Pancreas (tissue), 10 donors: ENCODE data around the gene IL1RAPL2. TPM values are rescaled to one million over a fixed set of nuclear protein-coding genes. Genes with fewer than 3 reads are reported as not detected.

ENCODE experiments used
- ATAC-seq, 4 donors: fragments of 200-7000 bp; cut with Tn5 transposase; one replicate each; pipeline versions ENCODE4 v1.8.0 to v1.9.1; 2020; ENCODE audit warnings: mild to moderate bottlenecking in 4 of 4, moderate library complexity in 4 of 4
- DNase-seq, 6 donors: peaks; one replicate each; pipeline ENCODE4 v3.0.0-alpha.2; 2020
- FAIRE-seq: peaks from 2 replicates; lab custom pipeline; 2012; peaks lifted over from hg19 to GRCh38; lab: Jason Lieb, UNC
- H3K27ac ChIP-seq, 4 donors: fragments of 200-600 bp; sonication (generic); 1 replicate in 3 of 4; 2 replicates in 1 of 4; pipeline versions ENCODE4 v1.5.0 to v1.8.0; 2020
- H3K27me3 ChIP-seq, 4 donors: fragments of 200-600 bp; one replicate each; pipeline ENCODE4 v1.8.0; 2021
- H3K36me3 ChIP-seq, 3 donors: fragments of 200-600 bp; sonication (generic) in 1 of 3; one replicate each; pipeline versions ENCODE4 v1.5.0 to v1.8.0; 2020 to 2021
- H3K4me1 ChIP-seq, 3 donors: fragments of 200-600 bp; one replicate each; pipeline ENCODE4 v1.8.0; 2021
- H3K4me3 ChIP-seq, 4 donors: fragments of 200-600 bp; sonication (generic) in 2 of 4; one replicate each; pipeline versions ENCODE4 v1.5.0 to v1.8.0; 2020 to 2021
- H3K9me3 ChIP-seq, 4 donors: fragments of 200-600 bp; one replicate each; pipeline ENCODE4 v1.8.0; 2021
- WGBS, 2 donors: extraction: QIAGEN DNeasy Blood & Tissue Kit; methylation state at CpG; one replicate each; pipeline ENCODE4 v1.1.7; 2013; 5-methylcytosine and 5-hydroxymethylcytosine counted together
- intact Hi-C, 3 donors: fragments of 100-400 bp; cut with DNase I; formaldehyde crosslinking; loops; one replicate each; pipeline versions ENCODE4 v1.11.1 to v1.14.2; 2022
- polyA plus RNA-seq, 2 donors: library from polyadenylated mRNA; stranded (reverse); fragments of 200-250 nt; gene quantifications; one replicate each; pipeline ENCODE4 v1.2.3, GENCODE V29; 2013
- total RNA-seq, 6 donors: library from RNA; stranded (reverse); fragmentation: NEBNext Ultra II Directional in 4 of 6; extraction: Animal tissue kit (Norgen Biotek cat#: 25700) in 4 of 6; gene quantifications; one replicate each; pipeline versions ENCODE4 v1.2.1 to v1.2.4, GENCODE V29; 2021 to 2023
- TF ChIP-seq, protein P1 (sequence below), 4 donors: fragments of 200-600 bp; sonication (generic) in 3 of 4; IDR thresholded peaks; one replicate each; pipeline versions ENCODE4 v1.5.0 to v1.8.0; 2021; ENCODE audit warnings: antibody characterized with exemption in 4 of 4
- donor health status: healthy with polysubstance abuse.
- donor health status: DM: no; HTN: no; CAD: no; lungs with moderate emphysema.
- donor health status: DM: no; HTN: no; CAD: no.
- donor health status: control.
- donor health status: control.
- donor health status: Bipolar disorder and iron deficiency.
- donor health status: DM: yes; HTN: yes; CAD: no.
- donor health status: DM: no; HTN: no; CAD: no.
- donor health status: DM: no; HTN: no; CAD: no.
- donor health status: DM: yes; HTN: yes; CAD: no.

IL1RAPL2 gene
- total and polyA plus RNA-seq, 8 donors: 0.09 TPM; not detected in 7

DNA sequence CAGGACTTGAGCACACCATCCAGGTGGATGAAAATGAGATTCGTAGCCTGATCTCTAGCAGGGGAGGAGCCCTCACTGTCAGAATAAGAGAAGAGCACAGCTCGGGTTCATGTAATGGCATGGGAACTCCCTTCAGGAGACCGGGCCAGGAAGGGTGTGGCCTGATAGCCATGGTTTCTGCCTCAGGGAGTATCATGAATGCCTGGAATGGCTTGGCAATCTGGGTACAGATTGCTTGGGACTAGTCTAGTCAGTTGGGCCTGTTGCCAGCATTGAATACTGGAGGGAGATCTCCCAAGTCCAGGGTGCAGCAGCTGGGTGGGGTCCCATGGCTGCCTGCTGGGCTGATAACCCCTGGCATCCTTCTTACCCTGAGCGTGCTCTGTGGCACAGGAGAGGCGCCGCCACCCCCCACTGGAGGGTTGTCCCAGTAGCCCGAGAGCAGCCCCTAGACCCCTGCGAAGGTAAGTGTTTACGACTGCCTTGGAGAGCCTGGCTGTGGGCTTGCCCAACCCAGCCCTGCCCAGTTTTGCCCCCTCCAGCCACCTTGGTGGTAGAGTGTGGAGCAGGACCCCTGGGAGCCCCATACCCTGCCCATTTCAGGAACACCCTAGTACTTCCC, 355.7 kb downstream of the IL1RAPL2 start:
- Histone ChIP-seq H3K27me3 (peaks cover 0 to 28% (median 0%) of the 10 kb centered on the region in 4 donors), H3K27ac (no peak overlapping the region), H3K4me1 (no peaks in the 10 kb centered on the region), H3K4me3 (no peak overlapping the region), H3K36me3 (no peaks in the 10 kb centered on the region), H3K9me3 (no peaks in the 10 kb centered on the region)
- DNase-seq: peak in 4 of 6 donors; percentile 8 to 71 (median 19)
- TF ChIP-seq, protein P1, sequence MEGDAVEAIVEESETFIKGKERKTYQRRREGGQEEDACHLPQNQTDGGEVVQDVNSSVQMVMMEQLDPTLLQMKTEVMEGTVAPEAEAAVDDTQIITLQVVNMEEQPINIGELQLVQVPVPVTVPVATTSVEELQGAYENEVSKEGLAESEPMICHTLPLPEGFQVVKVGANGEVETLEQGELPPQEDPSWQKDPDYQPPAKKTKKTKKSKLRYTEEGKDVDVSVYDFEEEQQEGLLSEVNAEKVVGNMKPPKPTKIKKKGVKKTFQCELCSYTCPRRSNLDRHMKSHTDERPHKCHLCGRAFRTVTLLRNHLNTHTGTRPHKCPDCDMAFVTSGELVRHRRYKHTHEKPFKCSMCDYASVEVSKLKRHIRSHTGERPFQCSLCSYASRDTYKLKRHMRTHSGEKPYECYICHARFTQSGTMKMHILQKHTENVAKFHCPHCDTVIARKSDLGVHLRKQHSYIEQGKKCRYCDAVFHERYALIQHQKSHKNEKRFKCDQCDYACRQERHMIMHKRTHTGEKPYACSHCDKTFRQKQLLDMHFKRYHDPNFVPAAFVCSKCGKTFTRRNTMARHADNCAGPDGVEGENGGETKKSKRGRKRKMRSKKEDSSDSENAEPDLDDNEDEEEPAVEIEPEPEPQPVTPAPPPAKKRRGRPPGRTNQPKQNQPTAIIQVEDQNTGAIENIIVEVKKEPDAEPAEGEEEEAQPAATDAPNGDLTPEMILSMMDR (IDR thresholded peaks at IDR 0.05): no peak
- WGBS, 2 donors: 78 to 80% methylated on average over 9 of the region's 9 CpGs
- FAIRE-seq: no peak
- ATAC-seq: peak in 2 of 4 donors; percentile 16 to 27
- intact Hi-C loops: no loop called here

DNA sequence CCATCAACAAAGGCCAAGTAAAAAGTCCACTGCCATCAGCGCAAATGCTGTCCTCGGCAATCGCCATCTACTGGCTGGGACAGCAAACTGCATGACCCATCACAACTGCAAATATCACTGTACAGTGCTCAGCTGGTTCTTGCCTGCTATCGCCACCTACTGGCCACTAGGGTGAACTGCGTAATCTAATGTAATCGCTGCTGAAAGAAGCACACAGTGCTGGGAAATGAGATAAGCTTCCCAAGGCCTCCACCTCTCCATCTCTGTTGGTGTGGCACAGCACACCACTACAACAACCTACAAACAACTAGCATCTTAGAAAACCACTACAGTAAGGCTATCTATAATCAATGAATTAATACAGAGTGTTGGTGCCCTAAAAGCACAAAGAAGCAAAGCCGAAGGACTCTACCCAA, 356.2 kb downstream of the IL1RAPL2 start:
- no peaks in the 10 kb centered on the region for H3K4me1 ChIP-seq
- no peaks in the 10 kb centered on the region for H3K36me3 ChIP-seq
- FAIRE-seq: peak; percentile 95
- peaks cover 0 to 28% (median 0%) of the 10 kb centered on the region in 4 donors for H3K27me3 ChIP-seq
- peak; percentile 49 to 85 (median 78) for DNase-seq
- WGBS, 2 donors: 16 to 19% methylated on average over 7 of the region's 7 CpGs
- peak; percentile 91 to 100 (median 98) for ATAC-seq
- intact Hi-C loops: no loop called here
- H3K9me3 ChIP-seq: no peaks in the 10 kb centered on the region
- TF ChIP-seq, protein P1 (IDR thresholded peaks at IDR 0.05): peak; percentile 98 to 99 (median 99)
- H3K4me3 ChIP-seq: no peak overlapping the region
- H3K27ac ChIP-seq: no peak overlapping the region

DNA sequence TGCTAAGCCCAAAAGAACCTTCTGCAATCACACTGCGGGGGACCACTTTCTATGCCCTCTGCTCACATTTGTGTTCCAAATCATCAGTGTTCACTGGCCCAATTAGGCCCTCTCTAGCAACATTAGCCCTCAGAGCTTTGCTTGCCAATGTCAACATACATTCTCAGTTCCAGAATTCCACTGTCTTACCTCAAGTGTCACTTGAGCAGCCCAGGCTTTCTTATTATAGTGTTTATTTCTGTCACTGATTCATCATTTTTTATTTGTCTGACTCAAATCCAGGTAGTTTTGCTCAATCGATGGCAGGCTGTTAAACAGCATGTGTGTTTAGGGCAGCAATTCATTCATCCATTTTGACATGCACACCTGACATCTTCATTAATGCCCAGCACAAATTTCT, 363.3 kb downstream of the IL1RAPL2 start:
- Histone ChIP-seq H3K4me3 (no peak overlapping the region), H3K9me3 (no peaks in the 10 kb centered on the region), H3K4me1 (no peaks in the 10 kb centered on the region), H3K36me3 (no peaks in the 10 kb centered on the region), H3K27me3 (peaks cover 0 to 28% (median 0%) of the 10 kb centered on the region in 4 donors), H3K27ac (no peak overlapping the region)
- WGBS, 2 donors: 43 to 59% methylated on average over 2 of the region's 2 CpGs
- TF ChIP-seq, protein P1 (IDR thresholded peaks at IDR 0.05): no peak
- FAIRE-seq (no peak), ATAC-seq (no peak), DNase-seq (no peak)
- intact Hi-C loops: no loop called here

DNA sequence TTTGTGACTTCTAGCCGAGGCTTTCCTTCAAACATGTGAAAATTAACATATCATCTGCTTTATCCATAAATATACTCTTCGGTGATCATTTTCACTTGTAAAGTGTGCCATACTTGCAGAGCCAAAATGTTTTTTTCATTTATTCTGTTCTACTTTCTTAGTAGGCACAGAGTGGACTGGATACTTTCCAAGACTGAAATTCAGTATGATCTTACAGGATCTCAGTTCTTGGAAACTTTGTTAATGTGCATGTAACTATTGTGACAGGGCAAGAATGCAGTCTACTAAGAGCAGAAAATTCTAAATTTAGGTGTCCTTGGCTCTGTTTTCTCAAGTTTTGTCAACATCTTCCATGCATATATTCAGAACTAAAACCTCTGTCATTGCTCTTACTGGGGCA, 369.6 kb downstream of the IL1RAPL2 start:
- no peak overlapping the region for H3K4me3 ChIP-seq
- intact Hi-C loops: no loop called here
- TF ChIP-seq, protein P1 (IDR thresholded peaks at IDR 0.05): no peak
- H3K27me3 ChIP-seq: peaks cover 0 to 5% (median 0%) of the 10 kb centered on the region in 4 donors
- H3K36me3 ChIP-seq: no peaks in the 10 kb centered on the region
- whole genome bisulfite sequencing, 2 donors: 75 to 84% methylated on average over 2 of the region's 2 CpGs
- FAIRE-seq (no peak), DNase-seq (no peak), ATAC-seq (no peak)
- no peaks in the 10 kb centered on the region for H3K9me3 ChIP-seq
- H3K4me1 ChIP-seq: no peaks in the 10 kb centered on the region
- H3K27ac ChIP-seq: no peak overlapping the region

DNA sequence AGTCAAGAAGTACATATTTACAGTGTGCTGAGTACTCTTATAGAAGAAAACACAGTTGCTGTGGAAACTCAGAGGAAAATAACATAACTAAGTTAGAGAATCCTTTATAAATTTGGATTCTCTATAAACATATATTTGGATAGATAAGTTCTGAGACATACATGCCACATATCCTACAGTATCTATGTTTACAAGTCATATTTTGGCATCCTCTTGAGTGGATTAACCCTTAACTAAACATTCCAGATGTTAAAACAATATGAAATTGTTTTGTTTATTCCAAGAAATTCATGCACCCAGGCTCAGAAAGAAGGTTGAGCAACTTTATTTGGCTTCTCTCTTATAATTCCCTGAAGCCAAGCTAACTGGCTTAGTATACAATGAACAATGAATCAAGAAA, 387.3 kb downstream of the IL1RAPL2 start:
- intact Hi-C loops: no loop called here
- no peak for ATAC-seq
- TF ChIP-seq, protein P1 (IDR thresholded peaks at IDR 0.05): no peak

More for the DNA sequence above, 387.3 kb downstream of the IL1RAPL2 start:
- no peaks in the 10 kb centered on the region for H3K36me3 ChIP-seq
- no peaks in the 10 kb centered on the region for H3K9me3 ChIP-seq
- FAIRE-seq: no peak
- H3K4me3 ChIP-seq: no peak overlapping the region
- no peak for DNase-seq
- peaks cover 0 to 6% (median 0%) of the 10 kb centered on the region in 4 donors for H3K27me3 ChIP-seq
- no peaks in the 10 kb centered on the region for H3K4me1 ChIP-seq
- no peak overlapping the region for H3K27ac ChIP-seq
